SK-N-MC (cell line): ENCODE measurements around the gene BCAS3.

Source experiments
- DNase-seq: peaks from one replicate; pipeline ENCODE4 v3.0.0-alpha.2; 2011; ENCODE audit warnings: low read depth, low spot score
- H3K27ac ChIP-seq: fragments of 200-600 bp; sonication (generic); 2 replicates; pipeline ENCODE4 v1.5.1; 2016; ENCODE audit warnings: mixed run types
- H3K36me3 ChIP-seq: fragments of 200-600 bp; sonication (generic); 2 replicates; pipeline ENCODE4 v1.6.1; 2017; ENCODE audit warnings: antibody characterized with exemption, low read length, mixed read lengths; ENCODE audit not compliant: insufficient read depth
- H3K4me3 ChIP-seq: fragments of 200-600 bp; sonication (generic); 2 replicates; pipeline ENCODE4 v1.5.1; 2016
- H3K9ac ChIP-seq: fragments of 200-600 bp; sonication (generic); 2 replicates; pipeline ENCODE4 v1.8.0; 2017; ENCODE audit warnings: mixed run types, mixed read lengths; ENCODE audit not compliant: insufficient read length
- H3K9me3 ChIP-seq: fragments of 200-600 bp; sonication (generic); 2 replicates; pipeline ENCODE4 v1.6.1; 2017; ENCODE audit warnings: low read depth, mild to moderate bottlenecking, antibody characterized with exemption, low read length, moderate library complexity, mixed read lengths
- EZH2 ChIP-seq: fragments of 200-600 bp; sonication (generic); IDR thresholded peaks from one replicate; pipeline ENCODE4 v1.6.1; 2017; ENCODE audit warnings: antibody characterized with exemption
- FOXP2 ChIP-seq: optimal IDR thresholded peaks from 2 replicates; pipeline ENCODE3; 2011; ENCODE audit warnings: mild to moderate bottlenecking, moderate library complexity; ENCODE audit not compliant: insufficient read depth; ENCODE audit errors: extremely low read length, control extremely low read depth
- POLR2AphosphoS5 ChIP-seq: IDR thresholded peaks from 2 replicates; pipeline ENCODE4 v1.6.1; 2012; ENCODE audit warnings: mild to moderate bottlenecking, low read depth, low read length, borderline replicate concordance

BCAS3 gene

GRCh38 chr17:61127960-61128359 lies 450.3 kb downstream of the BCAS3 start:
- no peaks in the 10 kb centered on the region for H3K36me3 ChIP-seq
- no peak overlapping the region for H3K9ac ChIP-seq
- no peaks in the 10 kb centered on the region for H3K9me3 ChIP-seq
- no peak for DNase-seq
- H3K27ac ChIP-seq = no peak overlapping the region
- TF ChIP-seq EZH2 (no peak), FOXP2 (no peak), POLR2AphosphoS5 (no peak)
- H3K4me3 ChIP-seq = no peak overlapping the region

DNA sequence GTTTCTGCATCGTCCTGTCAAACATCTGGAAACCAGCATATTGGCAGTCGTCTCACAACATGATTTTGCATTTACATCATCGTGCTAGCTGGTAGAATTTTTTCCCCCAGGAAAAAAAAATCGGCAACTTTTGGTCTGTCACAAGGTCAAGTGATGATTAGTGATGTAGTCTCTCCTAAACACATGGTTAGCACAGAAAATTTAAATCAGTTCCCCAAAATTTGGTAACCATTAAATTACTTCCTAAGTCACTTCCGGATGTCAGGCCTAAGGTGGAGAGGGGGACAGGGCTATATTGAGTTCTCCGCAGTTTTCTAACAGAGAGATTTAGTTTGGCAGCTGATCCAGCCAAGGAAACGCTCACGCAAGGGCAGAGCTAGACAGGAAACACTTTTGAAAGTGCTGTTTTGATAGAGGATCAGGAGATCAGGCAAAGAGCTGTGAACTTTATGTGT lies 451.0 kb downstream of the BCAS3 start:
- Histone ChIP-seq H3K4me3 (no peak overlapping the region), H3K27ac (no peak overlapping the region), H3K9me3 (no peaks in the 10 kb centered on the region), H3K36me3 (no peaks in the 10 kb centered on the region), H3K9ac (no peak overlapping the region)
- TF ChIP-seq POLR2AphosphoS5 = no peak
- TF ChIP-seq EZH2 = no peak
- no peak for TF ChIP-seq FOXP2
- DNase-seq = no peak

DNA sequence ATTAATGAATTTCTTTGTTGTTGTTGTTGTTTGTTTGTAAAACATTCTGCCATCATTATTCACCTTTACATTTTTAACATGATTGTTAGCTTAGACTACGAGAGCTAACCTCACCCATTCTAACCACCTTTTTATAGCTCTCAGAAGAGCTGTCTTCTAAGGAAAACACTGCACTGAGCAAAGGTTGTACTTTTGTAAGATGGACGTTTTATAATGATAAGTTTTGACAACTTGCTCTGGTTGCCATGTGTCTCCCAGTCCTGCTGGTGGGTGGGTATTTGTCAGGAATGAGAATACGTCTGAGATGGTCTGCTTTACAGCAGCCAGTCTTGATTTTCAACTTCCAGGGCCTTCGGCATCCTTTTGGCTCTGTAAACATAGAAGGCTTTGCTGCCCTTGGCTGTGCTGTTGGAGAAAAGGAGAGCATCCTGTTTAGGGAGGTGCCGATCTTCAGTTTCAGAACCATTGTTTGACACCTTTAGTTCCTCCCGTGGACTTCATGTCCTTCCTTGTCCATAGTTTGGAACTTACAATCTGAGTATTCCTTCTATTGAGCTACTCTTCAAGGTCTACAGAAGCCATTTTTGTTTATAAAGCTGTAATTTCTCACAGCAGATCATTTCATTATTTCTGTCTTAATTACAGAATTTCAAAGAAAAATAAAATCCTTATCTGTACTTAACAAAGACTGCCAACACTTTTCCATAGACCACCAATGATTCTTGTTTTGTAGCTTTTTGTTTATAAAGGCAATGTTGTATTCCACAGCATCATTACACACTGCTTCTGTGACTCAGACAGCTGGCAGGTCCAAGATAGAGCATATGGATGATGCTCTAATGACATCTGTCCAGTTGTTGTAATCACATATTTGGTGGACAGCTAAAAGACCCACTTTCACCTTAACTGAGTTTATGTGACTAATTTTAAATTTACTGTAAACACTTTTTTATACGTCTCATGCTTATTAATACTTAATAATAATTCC lies 451.9 kb downstream of the BCAS3 start:
- no peak for TF ChIP-seq POLR2AphosphoS5
- TF ChIP-seq FOXP2 = no peak
- no peak for TF ChIP-seq EZH2
- Histone ChIP-seq H3K36me3 (no peaks in the 10 kb centered on the region), H3K9me3 (no peaks in the 10 kb centered on the region), H3K27ac (no peak overlapping the region), H3K4me3 (no peak overlapping the region), H3K9ac (no peak overlapping the region)
- DNase-seq = no peak

- H3K9ac ChIP-seq = no peak overlapping the region
- no peak for DNase-seq
- H3K9me3 ChIP-seq = no peaks in the 10 kb centered on the region
- H3K4me3 ChIP-seq = no peak overlapping the region
- no peaks in the 10 kb centered on the region for H3K36me3 ChIP-seq
- no peak overlapping the region for H3K27ac ChIP-seq
- TF ChIP-seq FOXP2 = no peak
- TF ChIP-seq POLR2AphosphoS5 = no peak
- TF ChIP-seq EZH2 = no peak
Observed at GRCh38 chr17:61130330-61130729, 452.7 kb downstream of the BCAS3 start.

- no peaks in the 10 kb centered on the region for H3K36me3 ChIP-seq
- H3K9me3 ChIP-seq = no peaks in the 10 kb centered on the region
- no peak overlapping the region for H3K27ac ChIP-seq
- no peak overlapping the region for H3K4me3 ChIP-seq
- no peak overlapping the region for H3K9ac ChIP-seq
- TF ChIP-seq POLR2AphosphoS5 = no peak
- TF ChIP-seq FOXP2 = no peak
- TF ChIP-seq EZH2 = no peak
- DNase-seq = no peak
Observed at GRCh38 chr17:61131585-61131984, 453.9 kb downstream of the BCAS3 start.

DNA sequence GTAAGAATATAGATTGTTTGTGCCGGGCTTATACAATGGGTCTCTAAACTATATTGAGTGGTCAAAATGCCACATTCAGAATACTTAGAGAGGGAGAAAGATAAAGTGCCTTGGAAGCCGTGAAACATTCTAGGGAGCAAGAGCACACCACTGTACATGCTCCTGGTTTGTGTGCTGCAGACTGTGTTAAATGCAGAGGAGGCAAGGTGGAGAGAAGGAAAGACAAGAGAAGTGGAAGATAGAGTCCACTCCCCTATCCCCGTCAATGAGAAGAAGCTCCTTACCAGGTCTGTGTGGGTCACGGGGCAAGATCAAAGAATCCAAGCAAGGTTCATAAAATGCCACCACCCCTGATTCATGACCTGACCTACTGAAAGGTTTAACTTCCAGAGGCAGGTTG lies 454.9 kb downstream of the BCAS3 start:
- H3K4me3 ChIP-seq = no peak overlapping the region
- H3K9ac ChIP-seq = no peak overlapping the region
- no peaks in the 10 kb centered on the region for H3K36me3 ChIP-seq
- no peak overlapping the region for H3K27ac ChIP-seq
- H3K9me3 ChIP-seq = no peaks in the 10 kb centered on the region
- DNase-seq = no peak
- TF ChIP-seq EZH2 = no peak
- no peak for TF ChIP-seq FOXP2
- no peak for TF ChIP-seq POLR2AphosphoS5

DNA sequence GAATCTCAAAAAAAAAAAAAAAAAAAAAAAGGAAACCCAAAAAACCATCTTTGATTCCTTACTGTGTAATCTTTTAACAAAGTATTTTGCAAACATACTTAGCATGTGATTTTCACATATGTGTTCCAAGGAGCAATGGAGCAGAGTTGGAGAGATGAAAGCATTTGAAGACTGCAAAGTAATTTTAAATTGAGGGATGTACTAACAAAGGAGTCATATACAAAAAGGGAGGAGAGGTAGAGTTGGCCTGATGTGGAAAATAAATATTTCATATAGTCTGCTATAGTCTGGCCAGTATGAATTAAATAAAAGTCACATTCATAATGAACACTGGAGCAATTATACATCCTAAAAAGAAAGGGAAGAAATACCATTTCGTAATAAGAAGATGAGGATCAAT lies 456.2 kb downstream of the BCAS3 start:
- H3K36me3 ChIP-seq = no peaks in the 10 kb centered on the region
- no peak overlapping the region for H3K27ac ChIP-seq

DNA sequence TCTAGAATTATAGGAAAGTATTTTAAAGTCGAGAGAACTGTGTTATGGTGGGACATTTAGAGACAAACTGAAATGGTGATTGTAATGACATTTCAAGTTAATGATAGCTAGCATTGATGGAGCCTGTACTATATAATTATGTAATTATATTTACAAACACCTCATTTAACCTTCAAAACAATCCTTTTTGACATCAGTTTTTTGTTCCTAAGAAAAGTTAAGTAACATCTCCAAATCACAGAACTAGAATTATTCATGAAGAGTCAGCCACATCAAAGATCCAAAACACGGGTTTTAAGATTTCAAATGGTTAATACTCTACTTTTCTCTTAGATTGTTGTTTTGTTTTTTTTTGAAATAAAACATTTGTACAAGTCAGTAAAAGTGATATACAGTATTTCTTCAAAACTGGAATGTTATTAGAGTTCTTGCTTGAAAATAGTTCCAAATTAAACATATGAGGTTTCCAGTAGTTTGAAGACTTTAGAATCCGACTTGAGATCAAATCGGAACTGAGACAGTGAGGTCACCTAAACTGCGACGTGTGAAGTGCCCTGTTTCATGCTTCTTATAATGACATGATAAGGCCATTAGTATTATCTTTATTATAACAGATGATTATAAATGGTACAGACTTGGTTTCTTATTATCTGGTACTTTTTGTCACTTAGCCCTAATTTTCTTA lies 457.0 kb downstream of the BCAS3 start:
- no peak for DNase-seq
- Histone ChIP-seq H3K9me3 (no peaks in the 10 kb centered on the region), H3K36me3 (no peaks in the 10 kb centered on the region), H3K27ac (no peak overlapping the region), H3K4me3 (no peak overlapping the region), H3K9ac (no peak overlapping the region)
- TF ChIP-seq FOXP2 (no peak), POLR2AphosphoS5 (no peak), EZH2 (no peak)

More for the DNA sequence above, 456.2 kb downstream of the BCAS3 start:
- TF ChIP-seq EZH2 (no peak), FOXP2 (no peak), POLR2AphosphoS5 (no peak)
- no peak overlapping the region for H3K9ac ChIP-seq
- DNase-seq = no peak
- H3K4me3 ChIP-seq = no peak overlapping the region
- H3K9me3 ChIP-seq = no peaks in the 10 kb centered on the region
